H9 (cell line): ENCODE data around the gene ZNF774. TPM values are rescaled to one million over a fixed set of nuclear protein-coding genes. Genes with fewer than 3 reads are reported as not detected.

Experiments
- DNase-seq: peaks from one replicate; pipeline ENCODE4 v3.0.0-alpha.2; 2017
- H2AFZ ChIP-seq: one replicate; pipeline ENCODE4 v1.6.1; 2013; ENCODE audit warnings: mild to moderate bottlenecking, low read length, control low read depth, moderate library complexity
- H2AK5ac ChIP-seq: 2 replicates; pipeline ENCODE4 v1.6.1; 2013; ENCODE audit warnings: low read length, control low read depth, mixed read lengths; ENCODE audit not compliant: insufficient read length
- H2BK120ac ChIP-seq: one replicate; pipeline ENCODE4 v1.6.1; 2013; ENCODE audit warnings: low read depth, mild to moderate bottlenecking, low read length, control low read depth, inconsistent platforms; ENCODE audit not compliant: poor library complexity, severe bottlenecking
- H2BK12ac ChIP-seq: 2 replicates; pipeline ENCODE4 v1.6.1; 2013; ENCODE audit warnings: low read length, control low read depth, mixed read lengths, low read depth; ENCODE audit not compliant: insufficient read length
- H2BK15ac ChIP-seq: 2 replicates; pipeline ENCODE4 v1.6.1; 2013; ENCODE audit warnings: low read depth, low read length, control low read depth
- H2BK20ac ChIP-seq: one replicate; pipeline ENCODE4 v1.6.1; 2013; ENCODE audit warnings: low read depth, mild to moderate bottlenecking, low read length, control low read depth, inconsistent platforms; ENCODE audit not compliant: poor library complexity, severe bottlenecking
- H2BK5ac ChIP-seq: 2 replicates; pipeline ENCODE4 v1.6.1; 2013; ENCODE audit warnings: low read length, control low read depth, mixed read lengths; ENCODE audit not compliant: insufficient read length
- H3K14ac ChIP-seq: 2 replicates; pipeline ENCODE4 v1.6.1; 2013; ENCODE audit warnings: low read length, control low read depth; ENCODE audit not compliant: insufficient read depth
- H3K18ac ChIP-seq: 2 replicates; pipeline ENCODE4 v1.6.1; 2013; ENCODE audit warnings: low read depth, mild to moderate bottlenecking, mixed read lengths, low read length, control low read depth; ENCODE audit not compliant: insufficient read length
- H3K23ac ChIP-seq: 2 replicates; pipeline ENCODE4 v1.6.1; 2013; ENCODE audit warnings: low read length, control low read depth, mixed read lengths, low read depth; ENCODE audit not compliant: insufficient read length
- H3K23me2 ChIP-seq: 2 replicates; pipeline ENCODE4 v1.6.1; 2013; ENCODE audit warnings: low read depth, mild to moderate bottlenecking, mixed read lengths, low read length, control low read depth; ENCODE audit not compliant: insufficient read length, poor library complexity, severe bottlenecking
- H3K27ac ChIP-seq: 2 replicates; pipeline ENCODE4 v1.5.1; 2013; ENCODE audit warnings: low read length, control low read depth, mixed read lengths, low read depth; ENCODE audit not compliant: insufficient read length
- H3K27me3 ChIP-seq: 2 replicates; pipeline ENCODE4 v1.6.1; 2013; ENCODE audit warnings: low read length, control low read depth, inconsistent platforms; ENCODE audit not compliant: insufficient read depth
- H3K4ac ChIP-seq: 2 replicates; pipeline ENCODE4 v1.6.1; 2013; ENCODE audit warnings: low read depth, mild to moderate bottlenecking, control low read depth, inconsistent platforms, low read length, moderate library complexity
- H3K4me1 ChIP-seq: 2 replicates; pipeline ENCODE4 v1.6.1; 2013; ENCODE audit warnings: low read length, control low read depth, inconsistent platforms; ENCODE audit not compliant: insufficient read depth
- H3K4me2 ChIP-seq: 2 replicates; pipeline ENCODE4 v1.6.1; 2013; ENCODE audit warnings: low read length, control low read depth, mixed read lengths; ENCODE audit not compliant: insufficient read length, insufficient read depth
- H3K56ac ChIP-seq: 2 replicates; pipeline ENCODE4 v1.6.1; 2013; ENCODE audit warnings: low read depth, mild to moderate bottlenecking, mixed read lengths, low read length, control low read depth; ENCODE audit not compliant: insufficient read length
- H3K79me1 ChIP-seq: 2 replicates; pipeline ENCODE4 v1.6.1; 2013; ENCODE audit warnings: low read depth, mild to moderate bottlenecking, moderate library complexity, low read length, control low read depth, inconsistent platforms; ENCODE audit not compliant: insufficient read depth, poor library complexity, severe bottlenecking
- H3K79me2 ChIP-seq: 2 replicates; pipeline ENCODE4 v1.6.1; 2013; ENCODE audit warnings: low read length, control low read depth, inconsistent platforms; ENCODE audit not compliant: insufficient read depth
- H3K9ac ChIP-seq: 2 replicates; pipeline ENCODE4 v1.6.1; 2013; ENCODE audit warnings: low read length, control low read depth, mixed read lengths; ENCODE audit not compliant: insufficient read length; ENCODE audit errors: extremely low read depth
- H3K9me3 ChIP-seq: one replicate; pipeline ENCODE4 v1.6.1; 2013; ENCODE audit warnings: low read depth, low read length, inconsistent platforms; ENCODE audit not compliant: control insufficient read depth
- H3T11ph ChIP-seq: one replicate; pipeline ENCODE4 v1.6.1; 2013; ENCODE audit warnings: mild to moderate bottlenecking, low read length, control low read depth, inconsistent platforms
- H4K20me1 ChIP-seq: one replicate; pipeline ENCODE4 v1.6.1; 2013; ENCODE audit not compliant: control insufficient read depth, insufficient read length, insufficient read depth
- H4K5ac ChIP-seq: 2 replicates; pipeline ENCODE4 v1.6.1; 2013; ENCODE audit warnings: low read depth, mild to moderate bottlenecking, mixed read lengths, low read length, control low read depth; ENCODE audit not compliant: insufficient read length
- H4K8ac ChIP-seq: replicated peaks from 2 replicates; pipeline ENCODE4 v1.6.1; 2013; ENCODE audit warnings: low read length, control low read depth, mixed read lengths, low read depth; ENCODE audit not compliant: insufficient read length
- H4K91ac ChIP-seq: 2 replicates; pipeline ENCODE4 v1.6.1; 2013; ENCODE audit warnings: low read depth, mild to moderate bottlenecking, moderate library complexity, mixed read lengths, low read length, control low read depth; ENCODE audit not compliant: insufficient read length
- H3K27ac Mint-ChIP-seq, 3 experiments: 2 replicates in 2 of 3; 3 replicates in 1 of 3; pipeline ENCODE4 v1.8.0; 2020 to 2021; ENCODE audit warnings: mixed read lengths in 3 of 3, mild to moderate bottlenecking in 1 of 3, moderate library complexity in 1 of 3
- H3K27me3 Mint-ChIP-seq: 2 replicates; pipeline ENCODE4 v1.8.0; 2021; ENCODE audit warnings: low read depth, mild to moderate bottlenecking, moderate library complexity, mixed read lengths
- H3K36me3 Mint-ChIP-seq, 3 experiments: 2 replicates in 2 of 3; 3 replicates in 1 of 3; pipeline ENCODE4 v1.8.0; 2020 to 2021; ENCODE audit warnings: low read depth in 3 of 3, mixed read lengths in 3 of 3; ENCODE audit not compliant: insufficient read depth in 1 of 3
- H3K4me1 Mint-ChIP-seq, 2 experiments: 2 replicates each; pipeline ENCODE4 v1.8.0; 2020; ENCODE audit warnings: mixed read lengths in 2 of 2
- H3K4me3 Mint-ChIP-seq, 2 experiments: 2 replicates in 1 of 2; 3 replicates in 1 of 2; pipeline ENCODE4 v1.8.0; 2020 to 2021; ENCODE audit warnings: mild to moderate bottlenecking in 2 of 2, mixed read lengths in 2 of 2, moderate library complexity in 1 of 2
- H3K9me3 Mint-ChIP-seq, 2 experiments: 2 replicates in 1 of 2; 3 replicates in 1 of 2; pipeline ENCODE4 v1.8.0; 2020; ENCODE audit warnings: mild to moderate bottlenecking in 2 of 2, mixed read lengths in 2 of 2, moderate library complexity in 1 of 2
- CTCF ChIP-seq: fragments of 200-600 bp; sonication (generic); conservative IDR thresholded peaks from 3 replicates; pipeline ENCODE4 v1.8.0; 2021; ENCODE audit warnings: antibody characterized with exemption, mild to moderate bottlenecking
- WGBS: extraction: QIAGEN DNeasy Blood & Tissue Kit; methylation state at CpG from one replicate; pipeline ENCODE4 v1.1.7; 2013; ENCODE audit warnings: missing lambda C conversion rate, low lambda C conversion rate, mixed read lengths; ENCODE audit not compliant: insufficient read length; ENCODE audit errors: extremely low coverage; 5-methylcytosine and 5-hydroxymethylcytosine counted together
- total RNA-seq: library from RNA; stranded (reverse); gene quantifications from 2 replicates; pipeline ENCODE4 v1.2.1, GENCODE V29; 2021

Gene ZNF774
- total RNA-seq, 1 experiment from 2014 or later, result 2.5 TPM

GRCh38 chr15:90305932-90306331, 46.2 kb upstream of the ZNF774 start:
- no peak overlapping the region for H2BK15ac ChIP-seq
- Mint-ChIP-seq H3K4me3 (no peak overlapping the region), H3K27me3 (peaks cover 3% of the 10 kb centered on the region; the same call in 1 of the 2 replicates), H3K9me3 (no peaks in the 10 kb centered on the region), H3K4me1 (peaks cover 9 to 12% of the 10 kb centered on the region in 2 experiments), H3K27ac (no peak overlapping the region), H3K36me3 (no peaks in the 10 kb centered on the region)
- no peaks in the 10 kb centered on the region for H3K9me3 ChIP-seq
- no peak overlapping the region for H3K4ac ChIP-seq
- no peak overlapping the region for H3K56ac ChIP-seq
- H3T11ph ChIP-seq, result no peak overlapping the region
- no peaks in the 10 kb centered on the region for H3K27me3 ChIP-seq
- no peak for DNase-seq
- no peak overlapping the region for H3K18ac ChIP-seq
- H3K9ac ChIP-seq, result no peak overlapping the region
- no peak overlapping the region for H4K5ac ChIP-seq
- H4K20me1 ChIP-seq, result no peaks in the 10 kb centered on the region
- no peak overlapping the region for H2AFZ ChIP-seq
- H3K79me2 ChIP-seq, result no peaks in the 10 kb centered on the region
- no peak for TF ChIP-seq CTCF
- no peak overlapping the region for H2BK5ac ChIP-seq
- H3K27ac ChIP-seq, result no peak overlapping the region
- H2AK5ac ChIP-seq, result no peak overlapping the region
- no peaks in the 10 kb centered on the region for H3K4me1 ChIP-seq
- H4K91ac ChIP-seq, result no peak overlapping the region
- H2BK120ac ChIP-seq, result no peak overlapping the region
- H2BK12ac ChIP-seq, result no peak overlapping the region
- no peak overlapping the region for H3K14ac ChIP-seq
- H3K79me1 ChIP-seq, result no peaks in the 10 kb centered on the region
- WGBS, result no CpG with 5 or more reads among the region's 3 CpGs
- H3K23me2 ChIP-seq, result no peaks in the 10 kb centered on the region
- no peak overlapping the region for H2BK20ac ChIP-seq
- H4K8ac ChIP-seq, result no peak overlapping the region
- no peak overlapping the region for H3K4me2 ChIP-seq
- no peak overlapping the region for H3K23ac ChIP-seq
